Caco-2 (cell line): ENCODE measurements around the gene PLOD1. TPM values are rescaled to one million over a fixed set of nuclear protein-coding genes. Genes with fewer than 3 reads are reported as not detected.

Experiments
- BruUV-seq: library from RNA; stranded (reverse); fragments of 400-500 nt; replicated peaks from 2 replicates; lab custom pipeline; 2021; lab: Mats Ljungman, UMichigan
- CTCF ChIA-PET: fragments of 300-600 bp; sonication (Branson Sonifier 250); formaldehyde crosslinking; loops from one replicate; lab custom pipeline; 2022; ENCODE audit warnings: antibody characterized with exemption; lab: Charles Lee
- POLR2A ChIA-PET: fragments of 300-600 bp; sonication (Branson Sonifier 250); formaldehyde crosslinking; loops from one replicate; lab custom pipeline; 2022; ENCODE audit warnings: antibody characterized with exemption; lab: Charles Lee
- DNase-seq, 2 experiments: peaks; one replicate each; pipeline versions ENCODE4 v3.0.0 to v3.0.0-alpha.2; 2020 to 2022
- H3K27me3 ChIP-seq: replicated peaks from 2 replicates; pipeline ENCODE4 v1.6.0; 2011; ENCODE audit warnings: low read length; ENCODE audit not compliant: control insufficient read depth, insufficient read depth
- H3K36me3 ChIP-seq: 2 replicates; pipeline ENCODE4 v1.5.1; 2011; ENCODE audit warnings: low read length; ENCODE audit not compliant: control insufficient read depth, insufficient read depth
- H3K4me1 ChIP-seq: fragments of 250-450 bp; sonication (Bioruptor Pico); 2 replicates; pipeline ENCODE4 v1.5.1; 2020; ENCODE audit warnings: mild to moderate bottlenecking
- H3K4me3 ChIP-seq: 2 replicates; pipeline ENCODE4 v1.5.1; 2011; ENCODE audit warnings: low read depth, mild to moderate bottlenecking, control low read depth, low read length
- H3K9me3 ChIP-seq: fragments of 250-450 bp; sonication (Bioruptor Pico); 2 replicates; pipeline ENCODE4 v1.5.1; 2020; ENCODE audit warnings: mild to moderate bottlenecking, moderate library complexity
- H3K27ac Mint-ChIP-seq: one replicate; pipeline ENCODE4 v1.8.0; 2022; ENCODE audit warnings: mixed read lengths; ENCODE audit not compliant: unreplicated experiment
- H3K27me3 Mint-ChIP-seq: one replicate; pipeline ENCODE4 v1.8.0; 2022; ENCODE audit warnings: mixed read lengths; ENCODE audit not compliant: insufficient read depth, unreplicated experiment
- H3K36me3 Mint-ChIP-seq: one replicate; pipeline ENCODE4 v1.8.0; 2022; ENCODE audit warnings: mild to moderate bottlenecking, mixed read lengths; ENCODE audit not compliant: insufficient read depth, unreplicated experiment
- H3K4me1 Mint-ChIP-seq: one replicate; pipeline ENCODE4 v1.8.0; 2022; ENCODE audit warnings: low read depth, mixed read lengths; ENCODE audit not compliant: unreplicated experiment
- H3K4me3 Mint-ChIP-seq: one replicate; pipeline ENCODE4 v1.8.0; 2022; ENCODE audit warnings: mild to moderate bottlenecking, moderate library complexity, mixed read lengths; ENCODE audit not compliant: unreplicated experiment
- H3K9me3 Mint-ChIP-seq: one replicate; pipeline ENCODE4 v1.8.0; 2022; ENCODE audit warnings: mixed read lengths; ENCODE audit not compliant: unreplicated experiment
- CTCF ChIP-seq, 2 experiments: fragments of 200-600 bp in 1 of 2; IDR thresholded peaks; 1 replicate in 1 of 2; 2 replicates in 1 of 2; pipeline versions ENCODE4 v1.5.1 to v1.8.0; 2011 to 2022; ENCODE audit warnings: antibody characterized with exemption in 1 of 2, control low read depth in 1 of 2, inconsistent platforms in 1 of 2, low read depth in 1 of 2, low read length in 1 of 2, mild to moderate bottlenecking in 1 of 2, moderate library complexity in 1 of 2; ENCODE audit not compliant: insufficient read depth in 1 of 2, severe bottlenecking in 1 of 2, unreplicated experiment in 1 of 2
- intact Hi-C: fragments of 100-400 bp; cut with micrococcal nuclease; formaldehyde crosslinking; loops from one replicate; pipeline ENCODE4 v1.10.0; 2022; ENCODE audit not compliant: unreplicated experiment
- total RNA-seq: library from RNA; stranded (reverse); gene quantifications from 2 replicates; pipeline ENCODE4 v1.2.3, GENCODE V29; 2022

PLOD1 gene
- total RNA-seq, 1 experiment from 2014 or later: 89.3 TPM

DNA sequence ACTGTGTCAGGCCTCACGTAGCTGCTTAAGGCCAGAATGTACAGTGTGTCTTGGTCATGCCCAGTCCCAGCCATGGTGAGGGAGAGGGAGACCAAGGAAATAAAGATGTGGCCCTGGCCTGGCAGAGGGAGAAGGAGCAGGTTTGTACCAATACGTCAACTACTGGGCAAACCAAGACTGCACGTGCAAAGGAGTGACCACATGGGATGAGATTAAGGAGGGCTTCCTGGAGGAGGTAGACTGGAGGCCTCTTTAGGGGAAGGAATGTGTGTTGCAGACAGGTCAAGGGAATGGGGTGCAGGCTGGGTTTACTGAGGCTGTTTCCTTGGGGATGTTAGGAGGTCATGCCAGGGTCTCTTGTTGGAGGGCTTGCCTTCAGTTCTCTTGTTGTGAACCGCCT, 7.8 kb downstream of the PLOD1 start:
- peaks cover 2% of the 10 kb centered on the region; the same call in 1 of the 2 replicates for H3K36me3 ChIP-seq
- Mint-ChIP-seq H3K4me1 (no peaks in the 10 kb centered on the region), H3K27me3 (no peaks in the 10 kb centered on the region), H3K36me3 (peaks cover 20% of the 10 kb centered on the region), H3K4me3 (no peak overlapping the region), H3K9me3 (no peaks in the 10 kb centered on the region), H3K27ac (no peak overlapping the region)
- DNase-seq: no peak
- CTCF ChIA-PET: no interaction called here
- TF ChIP-seq CTCF (IDR thresholded peaks at IDR 0.05; ENCODE audit: insufficient read depth in 1 of 2, low read depth in 1 of 2, low read length in 1 of 2, severe bottlenecking in 1 of 2, unreplicated experiment in 1 of 2): no peak
- POLR2A ChIA-PET: no interaction called here
- H3K27me3 ChIP-seq: no peaks in the 10 kb centered on the region
- no peak overlapping the region for H3K4me3 ChIP-seq
- H3K9me3 ChIP-seq: no peaks in the 10 kb centered on the region
- no peaks in the 10 kb centered on the region for H3K4me1 ChIP-seq
- BruUV-seq: no TSS peak
- intact Hi-C loops: no loop called here

DNA sequence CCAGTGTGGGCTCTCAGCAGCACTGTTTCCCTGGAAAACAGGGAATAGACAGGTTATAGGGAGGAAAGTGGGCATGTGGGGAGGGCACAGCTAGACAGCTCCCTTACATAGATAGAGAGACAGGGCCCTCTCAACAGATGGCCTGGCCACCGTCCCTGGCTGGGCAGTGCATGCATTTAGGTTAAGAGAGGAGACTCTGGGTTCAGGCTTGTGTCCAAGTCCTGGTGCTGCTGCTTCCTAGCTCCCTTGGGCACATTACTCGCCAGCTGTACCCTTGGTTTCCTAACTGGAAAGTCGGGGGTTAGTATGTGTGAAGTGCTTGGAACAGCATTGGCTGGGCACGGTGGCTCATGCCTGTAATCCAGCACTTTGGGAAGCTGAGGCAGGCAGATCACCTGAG, 9.1 kb downstream of the PLOD1 start:
- Mint-ChIP-seq H3K27ac (no peak overlapping the region), H3K9me3 (no peaks in the 10 kb centered on the region), H3K4me3 (no peak overlapping the region), H3K27me3 (no peaks in the 10 kb centered on the region), H3K36me3 (peaks cover 29% of the 10 kb centered on the region), H3K4me1 (no peaks in the 10 kb centered on the region)
- Histone ChIP-seq H3K36me3 (peaks cover 2% of the 10 kb centered on the region; the same call in 1 of the 2 replicates), H3K4me3 (no peak overlapping the region), H3K9me3 (no peaks in the 10 kb centered on the region), H3K27me3 (no peaks in the 10 kb centered on the region), H3K4me1 (no peaks in the 10 kb centered on the region)
- intact Hi-C loops: no loop called here
- ChIA-PET CTCF (no interaction called here), POLR2A (no interaction called here)
- DNase-seq: no peak
- BruUV-seq: no TSS peak
- no peak for TF ChIP-seq CTCF (IDR thresholded peaks at IDR 0.05; ENCODE audit: insufficient read depth in 1 of 2, low read depth in 1 of 2, low read length in 1 of 2, severe bottlenecking in 1 of 2, unreplicated experiment in 1 of 2)

DNA sequence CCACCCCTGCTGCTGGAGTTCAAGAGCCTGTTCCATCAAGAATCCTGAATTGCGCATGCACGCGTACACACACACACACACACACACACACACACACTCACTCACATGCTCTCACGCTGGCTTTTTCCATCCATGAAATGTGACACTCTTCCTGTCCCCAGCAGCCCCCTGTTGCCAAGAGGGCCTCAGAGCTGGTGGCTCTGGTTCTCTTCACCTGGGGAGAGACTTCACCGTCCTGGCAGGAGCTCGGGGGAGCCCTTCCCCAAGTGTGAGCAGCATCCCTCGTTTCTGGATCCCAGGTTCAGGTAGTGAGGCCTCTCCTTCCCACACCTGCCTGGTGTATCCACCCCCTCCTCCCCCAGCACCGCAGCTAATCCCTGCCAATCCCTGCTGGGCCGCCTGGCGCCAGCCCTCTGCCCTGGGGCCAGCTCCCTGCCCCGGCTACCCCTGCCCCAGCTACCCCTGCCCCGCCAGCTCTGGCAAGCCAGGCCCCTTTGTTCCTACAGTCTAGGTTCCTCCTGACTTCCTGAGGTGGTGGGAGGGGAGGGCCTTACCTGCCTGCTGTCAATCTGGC, 9.9 kb downstream of the PLOD1 start:
- CTCF ChIA-PET: interaction anchor here (1.0 kb wide), 1 partner anchor 71 kb away, joined by 5 read pairs; no protein-coding TSS in a partner anchor
- no peak for TF ChIP-seq CTCF (IDR thresholded peaks at IDR 0.05; ENCODE audit: insufficient read depth in 1 of 2, low read depth in 1 of 2, low read length in 1 of 2, severe bottlenecking in 1 of 2, unreplicated experiment in 1 of 2)
- Histone ChIP-seq H3K4me3 (no peak overlapping the region), H3K27me3 (no peaks in the 10 kb centered on the region), H3K9me3 (no peaks in the 10 kb centered on the region), H3K36me3 (peaks cover 3% of the 10 kb centered on the region; the same call in 1 of the 2 replicates), H3K4me1 (no peaks in the 10 kb centered on the region)
- no peaks in the 10 kb centered on the region for H3K27me3 Mint-ChIP-seq
- H3K27ac Mint-ChIP-seq: no peak overlapping the region
- POLR2A ChIA-PET: no interaction called here
- H3K36me3 Mint-ChIP-seq: peaks cover 28% of the 10 kb centered on the region
- H3K4me1 Mint-ChIP-seq: no peaks in the 10 kb centered on the region
- H3K4me3 Mint-ChIP-seq: no peak overlapping the region
- no peaks in the 10 kb centered on the region for H3K9me3 Mint-ChIP-seq
- intact Hi-C loops: no loop called here
- no TSS peak for BruUV-seq
- no peak for DNase-seq
